GM23338 (cell line): ENCODE measurements around the gene SHISAL1. TPM values are rescaled to one million over a fixed set of nuclear protein-coding genes. Genes with fewer than 3 reads are reported as not detected.

Source experiments
- ATAC-seq: fragments of 200-7000 bp; cut with Tn5 transposase; 3 replicates; pipeline ENCODE4 v1.9.1; 2020
- DNase-seq: peaks from one replicate; pipeline ENCODE4 v3.0.0-alpha.2; 2015; ENCODE audit warnings: low spot score
- H2AFZ ChIP-seq: fragments of 200-600 bp; sonication (generic); 2 replicates; pipeline ENCODE4 v1.8.0; 2016; ENCODE audit warnings: antibody characterized with exemption, mild to moderate bottlenecking, moderate library complexity
- H3F3A ChIP-seq: fragments of 200-600 bp; sonication (generic); replicated peaks from 2 replicates; pipeline ENCODE4 v1.8.0; 2017; ENCODE audit warnings: antibody characterized with exemption, mixed run types, low read depth
- H3K27ac ChIP-seq: fragments of 200-600 bp; sonication (generic); 2 replicates; pipeline ENCODE4 v1.6.1; 2016; ENCODE audit warnings: low read depth
- H3K27me3 ChIP-seq: fragments of 200-600 bp; sonication (generic); 2 replicates; pipeline ENCODE4 v1.8.0; 2016; ENCODE audit warnings: mild to moderate bottlenecking, mixed run types, moderate library complexity; ENCODE audit not compliant: insufficient read depth
- H3K36me3 ChIP-seq: fragments of 200-600 bp; sonication (generic); 2 replicates; pipeline ENCODE4 v1.8.0; 2016; ENCODE audit warnings: mild to moderate bottlenecking; ENCODE audit not compliant: insufficient read depth
- H3K4me1 ChIP-seq: fragments of 200-600 bp; sonication (generic); 2 replicates; pipeline ENCODE4 v1.8.0; 2016; ENCODE audit warnings: mild to moderate bottlenecking, moderate library complexity; ENCODE audit not compliant: insufficient read depth
- H3K4me2 ChIP-seq: fragments of 200-600 bp; sonication (generic); 2 replicates; pipeline ENCODE4 v1.7.1; 2017; ENCODE audit warnings: mixed run types
- H3K4me3 ChIP-seq: fragments of 200-600 bp; sonication (generic); 2 replicates; pipeline ENCODE4 v1.6.1; 2016; ENCODE audit warnings: mixed run types
- H3K79me2 ChIP-seq: fragments of 200-600 bp; sonication (generic); replicated peaks from 2 replicates; pipeline ENCODE4 v1.8.0; 2017; ENCODE audit warnings: mild to moderate bottlenecking; ENCODE audit not compliant: insufficient read depth
- H3K9me2 ChIP-seq: fragments of 200-600 bp; sonication (generic); 2 replicates; pipeline ENCODE4 v1.8.0; 2017; ENCODE audit not compliant: insufficient read depth
- H4K20me1 ChIP-seq: fragments of 200-600 bp; sonication (generic); replicated peaks from 2 replicates; pipeline ENCODE4 v1.8.0; 2017; ENCODE audit warnings: mild to moderate bottlenecking; ENCODE audit not compliant: insufficient read depth
- H3K27ac Mint-ChIP-seq: 2 replicates; pipeline ENCODE4 v1.8.0; 2020; ENCODE audit warnings: inconsistent platforms, mild to moderate bottlenecking, moderate library complexity, mixed read lengths
- H3K27me3 Mint-ChIP-seq: 3 replicates; pipeline ENCODE4 v1.8.0; 2022; ENCODE audit warnings: low read depth, mild to moderate bottlenecking, moderate library complexity, mixed read lengths, inconsistent platforms; ENCODE audit not compliant: insufficient read depth, poor library complexity
- H3K36me3 Mint-ChIP-seq: 3 replicates; pipeline ENCODE4 v1.8.0; 2021; ENCODE audit warnings: low read depth, mild to moderate bottlenecking, inconsistent platforms, moderate library complexity, mixed read lengths
- H3K4me1 Mint-ChIP-seq: 3 replicates; pipeline ENCODE4 v1.8.0; 2020; ENCODE audit warnings: mild to moderate bottlenecking, inconsistent platforms, mixed read lengths
- H3K4me3 Mint-ChIP-seq: 3 replicates; pipeline ENCODE4 v1.8.0; 2021; ENCODE audit warnings: moderate library complexity, mild to moderate bottlenecking, inconsistent platforms, mixed read lengths
- H3K9me3 Mint-ChIP-seq: 3 replicates; pipeline ENCODE4 v1.8.0; 2020; ENCODE audit warnings: moderate library complexity, mild to moderate bottlenecking, inconsistent platforms, mixed read lengths
- CREB1 ChIP-seq: fragments of 250-450 bp; sonication (Bioruptor Pico); IDR thresholded peaks from 2 replicates; pipeline ENCODE4 v1.5.0; 2020; ENCODE audit warnings: low read depth, mild to moderate bottlenecking, moderate library complexity
- EZH2 ChIP-seq: fragments of 200-600 bp; sonication (generic); IDR thresholded peaks from one replicate; pipeline ENCODE4 v1.8.0; 2017; ENCODE audit warnings: antibody characterized with exemption, mild to moderate bottlenecking, low read depth; ENCODE audit not compliant: unreplicated experiment
- EZH2phosphoT487 ChIP-seq: fragments of 200-600 bp; sonication (generic); IDR thresholded peaks from one replicate; pipeline ENCODE4 v1.8.1; 2018; ENCODE audit warnings: antibody characterized with exemption; ENCODE audit not compliant: unreplicated experiment
- NANOG ChIP-seq: IDR thresholded peaks from 2 replicates; pipeline ENCODE4 v1.6.1; 2016; ENCODE audit warnings: antibody characterized with exemption, borderline replicate concordance
- ZNF114 ChIP-seq: fragments of 250-450 bp; sonication (Bioruptor Pico); IDR thresholded peaks from 2 replicates; pipeline ENCODE4 v1.5.0; 2020; ENCODE audit warnings: mild to moderate bottlenecking, moderate library complexity
- polyA plus RNA-seq: library from polyadenylated mRNA; unstranded; fragments of >200 nt; fragmentation: Nextera tagmentation; extraction: Ambion mirVana; gene quantifications from 2 replicates; pipeline ENCODE4 v1.2.1, GENCODE V29; 2016
- total RNA-seq: library from RNA; depleted of rRNA; stranded (reverse); fragments of >200 nt; shearing (Covaris generic); gene quantifications from 2 replicates; pipeline ENCODE4 v1.2.3, GENCODE V29; 2014

Gene SHISAL1
- total and polyA plus RNA-seq, 2 experiments from 2014 or later: 0.71 to 3.4 TPM

GRCh38 chr22:44291265-44291664 lies 21.5 kb downstream of the SHISAL1 start:
- no peak for ATAC-seq
- H3K4me1 ChIP-seq: peaks cover 10% of the 10 kb centered on the region; the same call in 1 of the 2 replicates
- H3K9me2 ChIP-seq: no peaks in the 10 kb centered on the region
- Mint-ChIP-seq H3K4me1 (peaks cover 36% of the 10 kb centered on the region), H3K4me3 (no peak overlapping the region), H3K27me3 (peaks cover 3% of the 10 kb centered on the region), H3K36me3 (peaks cover 14% of the 10 kb centered on the region; the same call in 2 of the 3 replicates), H3K9me3 (peaks cover 18% of the 10 kb centered on the region), H3K27ac (no peak overlapping the region)
- H4K20me1 ChIP-seq: no peaks in the 10 kb centered on the region
- H3K79me2 ChIP-seq: no peaks in the 10 kb centered on the region
- no peak for TF ChIP-seq ZNF114 (CRISPR knock-in tag)
- H3K27me3 ChIP-seq: no peaks in the 10 kb centered on the region
- H2AFZ ChIP-seq: no peak overlapping the region
- H3K36me3 ChIP-seq: peaks cover 4% of the 10 kb centered on the region; the same call in 1 of the 2 replicates
- DNase-seq: no peak
- H3K4me2 ChIP-seq: no peak overlapping the region
- no peak overlapping the region for H3K4me3 ChIP-seq
- no peak overlapping the region for H3K27ac ChIP-seq
- H3F3A ChIP-seq: no peaks in the 10 kb centered on the region

GRCh38 chr22:44289414-44290171 lies 23.2 kb downstream of the SHISAL1 start:
- no peak overlapping the region; the same call in 1 of the 2 replicates for H3K4me2 ChIP-seq
- no peaks in the 10 kb centered on the region for H3K9me2 ChIP-seq
- H3K79me2 ChIP-seq: no peaks in the 10 kb centered on the region
- Mint-ChIP-seq H3K4me1 (peaks cover 40% of the 10 kb centered on the region), H3K27me3 (peaks cover 5% of the 10 kb centered on the region), H3K27ac (peak overlapping the region; percentile 54), H3K36me3 (peaks cover 7% of the 10 kb centered on the region; the same call in 2 of the 3 replicates), H3K9me3 (peaks cover 10% of the 10 kb centered on the region), H3K4me3 (no peak overlapping the region; the same call in 2 of the 3 replicates)
- no peak overlapping the region for H3K4me3 ChIP-seq
- H3K27ac ChIP-seq: no peak overlapping the region
- no peak overlapping the region for H2AFZ ChIP-seq
- H3K27me3 ChIP-seq: no peaks in the 10 kb centered on the region
- ATAC-seq (peak; percentile 21; the same call in 2 of the 3 replicates), DNase-seq (no peak)
- TF ChIP-seq EZH2phosphoT487 (no peak), NANOG (no peak), EZH2 (no peak)
- H3F3A ChIP-seq: no peaks in the 10 kb centered on the region
- H3K36me3 ChIP-seq: no peaks in the 10 kb centered on the region
- no peaks in the 10 kb centered on the region for H4K20me1 ChIP-seq
- H3K4me1 ChIP-seq: peaks cover 10% of the 10 kb centered on the region; the same call in 1 of the 2 replicates

- Mint-ChIP-seq H3K27ac (peak overlapping the region; percentile 54; the same call in 1 of the 2 replicates), H3K4me1 (peaks cover 40% of the 10 kb centered on the region), H3K27me3 (peaks cover 6% of the 10 kb centered on the region), H3K4me3 (no peak overlapping the region), H3K9me3 (peaks cover 3% of the 10 kb centered on the region; the same call in 2 of the 3 replicates), H3K36me3 (peaks cover under 1% of the 10 kb centered on the region; the same call in 2 of the 3 replicates)
- no peak for ATAC-seq
- Histone ChIP-seq H3K9me2 (no peaks in the 10 kb centered on the region), H3K79me2 (no peaks in the 10 kb centered on the region), H4K20me1 (no peaks in the 10 kb centered on the region), H3K4me3 (no peak overlapping the region), H3F3A (no peaks in the 10 kb centered on the region), H3K36me3 (no peaks in the 10 kb centered on the region), H3K27ac (no peak overlapping the region), H3K4me2 (no peak overlapping the region; the same call in 1 of the 2 replicates), H3K4me1 (peaks cover 10% of the 10 kb centered on the region; the same call in 1 of the 2 replicates), H2AFZ (no peak overlapping the region), H3K27me3 (no peaks in the 10 kb centered on the region)
- TF ChIP-seq CREB1 (CRISPR knock-in tag): no peak
- no peak for DNase-seq
Measured at GRCh38 chr22:44288913-44289312, 23.8 kb downstream of the SHISAL1 start.
